Cardiac septum (tissue), 1 donor: ENCODE measurements around the gene ADAMTS1. TPM values are rescaled to one million over a fixed set of nuclear protein-coding genes. Genes with fewer than 3 reads are reported as not detected.
A peak's percentile ranks its signal among the peaks of the same experiment; 100 is the strongest.
"Not testable (repeated sequence)": the region's sequence is repeated elsewhere in the genome, so short reads cannot be mapped to it uniquely, and the experiment has no call there.

Experiments
- DNase-seq: peaks from one replicate; pipeline ENCODE4 v3.0.0-alpha.2; 2020; ENCODE audit warnings: low spot score
- intact Hi-C: fragments of 100-400 bp; cut with DNase I; formaldehyde crosslinking; loops from one replicate; pipeline ENCODE4 v1.14.0; 2022
- long read RNA-seq: library from polyadenylated mRNA; unstranded; transcript quantifications from one replicate; pipeline ENCODE4 v2.0.0, GENCODE V29; 2021
- total RNA-seq: library from RNA; stranded (reverse); fragmentation: NEBNext Ultra II Directional; extraction: Animal tissue kit (Norgen Biotek cat#: 25700); gene quantifications from one replicate; pipeline ENCODE4 v1.2.1, GENCODE V29; 2021
- donor health status: DM: no; HTN: no; CAD: no.

The ADAMTS1 gene
- 92.5 TPM for total RNA-seq
- long read RNA-seq, full-length matches to known transcripts, result 150 of 221 reads
- long read RNA-seq, partial matches to known transcripts, result 49 of 221 reads
- long read RNA-seq, other reads (novel, unspliced or antisense), result 22 of 221 reads

DNA sequence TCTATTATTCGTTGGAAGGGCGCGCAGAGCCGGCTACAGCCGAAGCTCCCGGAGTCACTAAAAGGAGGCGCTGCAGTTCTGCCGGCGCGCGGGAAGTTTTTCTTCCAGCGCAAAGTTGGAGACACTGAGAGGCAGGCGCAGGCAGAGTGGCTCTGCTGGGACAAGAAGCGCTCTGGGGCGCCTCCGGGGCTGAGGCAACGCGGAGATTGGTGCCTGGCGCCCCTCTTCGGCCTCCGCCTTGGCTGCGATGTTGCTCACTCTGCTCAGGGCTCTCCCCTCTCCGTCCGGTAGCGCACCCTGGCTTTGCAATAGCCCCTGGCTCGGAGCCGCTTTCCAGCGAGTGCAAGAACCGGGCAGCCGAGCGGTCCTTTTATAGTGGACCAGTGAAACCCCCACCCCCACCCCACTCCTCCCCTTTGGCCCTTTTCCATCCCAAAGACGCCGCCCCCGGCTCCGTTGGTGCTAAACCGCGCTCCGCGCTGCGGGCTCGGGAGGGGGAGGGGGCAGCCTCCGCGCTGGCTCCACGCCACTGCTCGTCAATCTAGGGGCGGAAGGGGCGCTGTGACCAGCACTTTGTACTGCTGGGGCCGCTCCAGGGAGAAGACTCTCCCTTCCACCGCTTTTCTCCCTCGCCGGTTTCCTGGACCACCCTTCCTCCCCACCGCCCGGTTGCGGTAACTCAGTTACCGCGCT lies at the start of gene ADAMTS1:
TSS of gene ADAMTS1 (minus strand) at position 344 of the 693 bp plus-strand sequence. CDS start 455 bp downstream, outside the sequence.
- intact Hi-C loops, result loop anchor here (2.0 to 10.0 kb wide), 6 partner anchors 74 to 1902 kb away; no protein-coding TSS in a partner anchor
- peak; percentile 94 for DNase-seq

DNA sequence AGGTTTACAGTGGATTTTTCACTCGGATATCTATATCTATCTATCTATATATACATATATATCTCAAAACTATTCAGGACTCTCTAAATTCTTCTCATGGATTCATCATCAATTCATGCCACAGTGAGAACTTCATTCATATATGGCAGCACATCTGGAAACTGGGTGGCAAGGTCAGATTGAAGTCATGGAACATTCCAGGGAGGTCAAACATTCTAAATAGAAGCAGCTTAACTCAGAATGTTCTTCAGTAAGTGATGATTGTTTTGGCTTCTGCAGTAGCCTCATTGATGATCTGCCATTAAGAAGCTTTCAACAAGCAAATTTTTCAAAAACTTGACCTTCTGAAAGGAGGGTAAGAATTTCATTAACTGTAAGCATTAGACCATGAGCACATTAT lies 46.9 kb upstream of the ADAMTS1 start:
- intact Hi-C loops, result no loop called here
- no peak for DNase-seq

DNA sequence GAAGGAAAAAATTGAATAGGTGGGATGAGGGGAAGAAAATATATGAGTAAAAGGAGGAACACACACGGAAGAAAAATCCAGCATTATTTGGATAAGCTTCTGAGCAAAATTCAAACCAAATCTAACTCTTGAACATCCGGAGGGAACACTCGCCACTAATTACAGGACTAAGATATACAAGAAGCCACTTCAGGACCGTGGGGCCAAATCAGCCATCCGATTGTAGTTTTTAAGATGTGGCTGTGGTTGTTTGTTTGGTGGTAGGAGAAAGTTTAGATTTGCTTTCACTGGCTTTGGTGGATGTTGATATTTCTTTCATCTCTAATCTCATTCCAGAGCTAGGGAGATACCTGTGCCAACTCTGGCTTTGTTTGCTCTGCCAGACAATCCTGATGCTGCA lies 43.7 kb upstream of the ADAMTS1 start:
- intact Hi-C loops, result no loop called here
- no peak for DNase-seq

DNA sequence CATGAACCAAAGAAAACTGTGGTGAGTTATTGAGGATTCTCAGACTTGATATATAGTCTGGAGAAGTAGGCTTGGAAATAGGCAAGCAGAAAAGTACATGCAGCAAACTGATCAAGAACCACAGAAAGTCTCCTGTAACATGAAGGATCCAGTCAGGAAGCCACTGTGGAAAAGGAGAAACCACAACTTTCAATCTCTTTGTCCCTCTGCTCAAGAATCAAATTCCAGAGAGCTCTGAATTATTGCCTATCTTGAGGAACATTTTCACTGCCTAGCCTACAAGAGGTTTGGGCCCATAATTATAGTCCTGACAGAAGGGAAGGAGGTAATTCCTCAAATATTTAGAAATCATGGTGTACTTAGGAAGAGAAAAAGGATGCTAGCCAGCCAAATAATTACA lies 43.0 kb upstream of the ADAMTS1 start:
- intact Hi-C loops, result no loop called here
- DNase-seq, result no peak

GRCh38 chr21:26887251-26887650 lies 42.0 kb upstream of the ADAMTS1 start:
- intact Hi-C loops, result no loop called here
- no peak for DNase-seq

DNA sequence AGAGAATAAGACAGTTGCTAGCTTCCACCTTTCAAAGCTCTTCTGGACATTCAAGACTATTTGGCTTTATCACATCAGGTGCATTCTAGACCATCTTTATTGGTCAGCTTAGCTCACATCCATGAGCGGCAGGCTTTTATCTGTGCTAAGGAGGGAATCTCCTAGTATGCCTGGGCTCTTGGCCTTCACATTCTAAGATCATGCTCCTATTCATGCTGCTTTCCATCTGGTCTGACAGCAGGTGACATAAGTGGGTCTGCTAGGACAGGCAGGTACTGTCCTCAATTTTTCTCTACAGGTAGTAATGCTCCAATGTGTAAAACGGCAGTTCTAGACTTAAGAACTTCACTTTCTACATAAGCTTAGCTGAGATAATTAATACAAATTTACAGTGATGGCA lies 39.2 kb upstream of the ADAMTS1 start:
- no peak for DNase-seq

GRCh38 chr21:26883768-26884167 lies 38.6 kb upstream of the ADAMTS1 start:
- no peak for DNase-seq
- intact Hi-C loops, result no loop called here

More for the DNA sequence above, 39.2 kb upstream of the ADAMTS1 start:
- intact Hi-C loops, result no loop called here

GRCh38 chr21:26881504-26882228 lies 36.5 kb upstream of the ADAMTS1 start:
- DNase-seq, result no peak
- intact Hi-C loops, result no loop called here

DNA sequence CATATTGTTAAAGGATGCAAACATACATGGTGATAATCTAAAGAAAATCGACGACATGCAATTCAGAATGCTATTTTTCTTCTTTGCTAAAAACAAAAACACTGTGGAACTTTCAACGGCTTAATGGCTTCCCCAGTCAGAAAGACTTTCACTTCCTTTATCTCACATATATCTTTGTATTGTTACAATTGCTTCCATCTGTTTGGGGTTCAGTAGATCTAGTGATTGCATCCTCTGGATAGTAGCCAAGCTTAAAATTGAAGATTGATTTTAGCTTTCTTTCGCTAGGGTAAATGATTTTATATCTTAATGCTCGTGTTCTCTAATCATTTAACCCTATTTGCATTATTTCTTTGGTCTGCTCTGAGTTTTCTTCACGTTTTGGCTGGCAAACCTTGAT lies 31.8 kb upstream of the ADAMTS1 start:
- intact Hi-C loops, result no loop called here
- DNase-seq, result no peak

GRCh38 chr21:26874347-26874746 lies 29.1 kb upstream of the ADAMTS1 start:
- intact Hi-C loops, result no loop called here
- DNase-seq, result no peak

GRCh38 chr21:26865857-26866256 lies 20.6 kb upstream of the ADAMTS1 start:
- intact Hi-C loops, result no loop called here
- no peak for DNase-seq

DNA sequence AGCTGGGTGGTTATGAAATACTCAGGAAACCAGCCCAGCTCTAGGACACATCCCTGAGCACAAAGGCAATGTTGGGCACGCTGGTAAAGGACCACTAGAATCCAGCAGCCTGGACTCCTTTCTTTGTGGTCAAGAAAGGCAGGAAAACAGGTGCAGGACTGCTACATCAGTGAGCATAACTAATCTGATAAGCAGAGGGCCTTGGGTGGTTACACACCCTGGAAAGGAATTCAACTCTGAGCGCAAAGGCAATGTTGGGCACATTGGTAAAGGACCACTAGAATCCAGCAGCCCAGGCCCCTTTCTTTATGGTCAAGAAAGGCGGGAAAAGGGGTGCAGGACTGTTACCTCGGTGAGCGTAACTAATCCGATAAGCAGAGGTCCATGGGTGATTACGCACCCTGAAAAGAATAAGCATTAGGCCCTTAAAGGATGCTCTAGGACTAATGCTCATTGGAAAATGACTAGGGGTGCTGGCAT lies 11.7 kb upstream of the ADAMTS1 start:
- DNase-seq, intact Hi-C loops: not testable (repeated sequence)

DNA sequence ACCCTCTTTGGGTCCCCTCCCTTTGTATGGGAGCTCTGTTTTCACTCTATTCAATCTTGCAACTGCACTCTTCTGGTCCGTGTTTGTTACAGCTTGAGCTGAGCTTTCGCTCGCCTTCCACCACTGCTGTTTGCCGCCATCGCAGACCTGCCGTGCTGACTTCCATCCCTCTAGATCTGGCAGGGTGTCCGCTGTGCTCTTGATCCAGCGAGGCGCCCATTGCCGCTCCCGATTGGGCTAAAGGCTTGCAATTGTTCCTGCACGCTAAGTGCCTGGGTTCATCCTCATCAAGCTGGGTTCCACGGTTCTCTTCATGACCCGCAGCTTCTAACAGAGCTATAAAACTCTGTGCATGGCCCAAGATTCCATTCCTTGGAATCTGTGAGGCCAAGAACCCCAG lies 9.5 kb upstream of the ADAMTS1 start:
- DNase-seq, result not testable (repeated sequence)
- intact Hi-C loops, result loop anchor here (5.0 kb wide), 1 partner anchor 708 kb away; no protein-coding TSS in a partner anchor

- DNase-seq, result no peak
- intact Hi-C loops, result loop anchor here (5.0 kb wide), 1 partner anchor 710 kb away; no protein-coding TSS in a partner anchor
Measured at GRCh38 chr21:26852423-26852822, 7.2 kb upstream of the ADAMTS1 start.

DNA sequence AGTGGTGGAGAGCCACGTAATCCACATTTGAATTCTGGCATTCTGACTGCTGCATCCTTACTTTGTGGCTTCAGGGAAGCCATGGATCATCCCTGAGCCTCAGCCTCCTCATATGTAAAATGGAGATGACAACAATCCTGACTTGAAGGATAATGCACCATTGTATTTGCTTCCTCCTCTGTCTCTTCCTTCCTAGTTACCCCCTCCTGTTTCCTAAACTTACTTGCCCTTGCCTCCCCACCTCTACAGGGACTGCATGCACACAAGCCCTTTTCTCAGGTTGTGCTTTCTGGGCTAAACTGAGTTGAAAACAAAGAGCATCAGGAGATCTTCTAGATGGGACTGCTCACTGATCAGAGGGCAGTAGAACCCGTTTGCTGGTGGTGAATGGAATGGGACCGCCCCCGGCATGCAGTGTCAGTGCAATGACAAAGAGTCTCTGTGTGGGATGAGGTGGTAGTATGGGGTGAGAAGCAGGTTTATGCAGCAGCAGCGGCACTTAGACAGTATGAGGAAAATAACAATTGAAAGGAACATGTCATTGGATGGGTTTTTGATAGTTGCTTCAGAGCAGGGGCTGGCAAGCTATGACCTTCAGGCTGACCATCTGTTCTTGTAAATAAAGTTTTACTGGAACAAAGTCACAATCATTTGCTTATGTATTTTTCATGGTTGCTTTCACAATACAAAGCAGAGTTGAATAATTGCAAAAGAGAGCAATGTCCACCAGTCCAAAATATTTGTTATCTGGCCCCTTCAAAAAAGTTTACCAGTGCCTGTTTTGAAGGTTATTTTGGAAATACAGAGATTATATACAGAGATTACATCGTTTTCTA lies 6.1 kb upstream of the ADAMTS1 start:
- DNase-seq, result no peak
- intact Hi-C loops, result loop anchor here (2.0 to 5.0 kb wide), 3 partner anchors 711 to 1485 kb away; no protein-coding TSS in a partner anchor

DNA sequence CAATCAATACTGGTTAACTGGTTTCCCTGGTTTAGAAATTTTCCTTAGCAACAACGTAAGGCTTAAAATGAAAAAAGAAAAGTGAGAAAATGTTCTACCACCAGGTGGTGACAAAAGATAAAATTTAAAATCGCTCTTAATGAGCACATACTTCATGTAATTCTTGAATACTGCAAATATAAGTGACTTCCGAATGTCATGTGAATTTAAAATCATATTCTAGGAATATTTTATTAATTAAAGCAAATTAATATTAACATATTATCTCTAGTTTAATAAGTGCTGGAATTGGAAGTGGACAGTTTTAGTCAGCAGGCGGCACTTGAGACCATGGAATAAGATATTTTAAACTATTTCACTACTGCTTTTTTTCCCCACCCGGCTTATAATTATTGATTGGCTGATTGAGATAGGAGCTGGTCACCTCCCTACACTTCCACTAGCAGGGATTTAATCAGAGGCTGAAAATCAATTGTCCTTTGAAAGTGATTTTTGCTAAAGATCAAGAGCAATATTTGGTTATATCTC lies 5.0 kb upstream of the ADAMTS1 start:
- DNase-seq, result no peak
- intact Hi-C loops, result loop anchor here (2.0 to 5.0 kb wide), 3 partner anchors 712 to 1487 kb away; no protein-coding TSS in a partner anchor

- DNase-seq, result no peak
Measured at GRCh38 chr21:26849428-26850115, 4.4 kb upstream of the ADAMTS1 start.

DNA sequence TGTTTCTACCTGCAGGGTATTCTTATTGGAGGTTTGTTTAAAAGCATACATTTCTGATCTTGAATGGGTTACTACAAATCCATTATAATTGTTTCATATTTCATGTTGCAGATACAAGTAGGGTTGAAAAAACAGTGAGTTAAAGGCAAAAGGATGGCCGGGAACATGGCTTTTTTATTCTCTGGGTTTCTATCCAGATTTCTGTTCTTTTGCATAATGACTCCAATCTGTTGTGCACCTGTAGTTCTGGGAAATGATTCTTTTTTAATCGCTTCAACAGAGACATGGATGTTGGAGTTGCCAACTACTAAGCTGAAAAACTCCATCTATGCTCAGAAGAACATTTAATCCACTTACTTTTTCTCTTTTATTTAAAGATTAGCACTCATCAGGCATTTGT lies 2.7 kb upstream of the ADAMTS1 start:
- intact Hi-C loops, result loop anchor here (5.0 to 10.0 kb wide), 5 partner anchors 967 to 1899 kb away; no protein-coding TSS in a partner anchor

More at GRCh38 chr21:26849428-26850115, 4.4 kb upstream of the ADAMTS1 start:
- intact Hi-C loops, result loop anchor here (2.0 to 10.0 kb wide), 8 partner anchors 713 to 1898 kb away; no protein-coding TSS in a partner anchor

More for the DNA sequence above, 2.7 kb upstream of the ADAMTS1 start:
- DNase-seq, result no peak
